H9 (cell line): Measurements from ENCODE around the gene COL5A2. TPM values are rescaled to one million over a fixed set of nuclear protein-coding genes. Genes with fewer than 3 reads are reported as not detected.

Source experiments
- DNase-seq: peaks from one replicate; pipeline ENCODE4 v3.0.0-alpha.2; 2017
- H2AFZ ChIP-seq: one replicate; pipeline ENCODE4 v1.6.1; 2013; ENCODE audit warnings: mild to moderate bottlenecking, low read length, control low read depth, moderate library complexity
- H2AK5ac ChIP-seq: 2 replicates; pipeline ENCODE4 v1.6.1; 2013; ENCODE audit warnings: low read length, control low read depth, mixed read lengths; ENCODE audit not compliant: insufficient read length
- H2BK120ac ChIP-seq: one replicate; pipeline ENCODE4 v1.6.1; 2013; ENCODE audit warnings: low read depth, mild to moderate bottlenecking, low read length, control low read depth, inconsistent platforms; ENCODE audit not compliant: poor library complexity, severe bottlenecking
- H2BK12ac ChIP-seq: 2 replicates; pipeline ENCODE4 v1.6.1; 2013; ENCODE audit warnings: low read length, control low read depth, mixed read lengths, low read depth; ENCODE audit not compliant: insufficient read length
- H2BK15ac ChIP-seq: 2 replicates; pipeline ENCODE4 v1.6.1; 2013; ENCODE audit warnings: low read depth, low read length, control low read depth
- H2BK20ac ChIP-seq: one replicate; pipeline ENCODE4 v1.6.1; 2013; ENCODE audit warnings: low read depth, mild to moderate bottlenecking, low read length, control low read depth, inconsistent platforms; ENCODE audit not compliant: poor library complexity, severe bottlenecking
- H2BK5ac ChIP-seq: 2 replicates; pipeline ENCODE4 v1.6.1; 2013; ENCODE audit warnings: low read length, control low read depth, mixed read lengths; ENCODE audit not compliant: insufficient read length
- H3K14ac ChIP-seq: 2 replicates; pipeline ENCODE4 v1.6.1; 2013; ENCODE audit warnings: low read length, control low read depth; ENCODE audit not compliant: insufficient read depth
- H3K18ac ChIP-seq: 2 replicates; pipeline ENCODE4 v1.6.1; 2013; ENCODE audit warnings: low read depth, mild to moderate bottlenecking, mixed read lengths, low read length, control low read depth; ENCODE audit not compliant: insufficient read length
- H3K23ac ChIP-seq: 2 replicates; pipeline ENCODE4 v1.6.1; 2013; ENCODE audit warnings: low read length, control low read depth, mixed read lengths, low read depth; ENCODE audit not compliant: insufficient read length
- H3K23me2 ChIP-seq: 2 replicates; pipeline ENCODE4 v1.6.1; 2013; ENCODE audit warnings: low read depth, mild to moderate bottlenecking, mixed read lengths, low read length, control low read depth; ENCODE audit not compliant: insufficient read length, poor library complexity, severe bottlenecking
- H3K27ac ChIP-seq: 2 replicates; pipeline ENCODE4 v1.5.1; 2013; ENCODE audit warnings: low read length, control low read depth, mixed read lengths, low read depth; ENCODE audit not compliant: insufficient read length
- H3K27me3 ChIP-seq: 2 replicates; pipeline ENCODE4 v1.6.1; 2013; ENCODE audit warnings: low read length, control low read depth, inconsistent platforms; ENCODE audit not compliant: insufficient read depth
- H3K4ac ChIP-seq: 2 replicates; pipeline ENCODE4 v1.6.1; 2013; ENCODE audit warnings: low read depth, mild to moderate bottlenecking, control low read depth, inconsistent platforms, low read length, moderate library complexity
- H3K4me1 ChIP-seq: 2 replicates; pipeline ENCODE4 v1.6.1; 2013; ENCODE audit warnings: low read length, control low read depth, inconsistent platforms; ENCODE audit not compliant: insufficient read depth
- H3K4me2 ChIP-seq: 2 replicates; pipeline ENCODE4 v1.6.1; 2013; ENCODE audit warnings: low read length, control low read depth, mixed read lengths; ENCODE audit not compliant: insufficient read length, insufficient read depth
- H3K56ac ChIP-seq: 2 replicates; pipeline ENCODE4 v1.6.1; 2013; ENCODE audit warnings: low read depth, mild to moderate bottlenecking, mixed read lengths, low read length, control low read depth; ENCODE audit not compliant: insufficient read length
- H3K79me1 ChIP-seq: 2 replicates; pipeline ENCODE4 v1.6.1; 2013; ENCODE audit warnings: low read depth, mild to moderate bottlenecking, moderate library complexity, low read length, control low read depth, inconsistent platforms; ENCODE audit not compliant: insufficient read depth, poor library complexity, severe bottlenecking
- H3K79me2 ChIP-seq: 2 replicates; pipeline ENCODE4 v1.6.1; 2013; ENCODE audit warnings: low read length, control low read depth, inconsistent platforms; ENCODE audit not compliant: insufficient read depth
- H3K9ac ChIP-seq: 2 replicates; pipeline ENCODE4 v1.6.1; 2013; ENCODE audit warnings: low read length, control low read depth, mixed read lengths; ENCODE audit not compliant: insufficient read length; ENCODE audit errors: extremely low read depth
- H3K9me3 ChIP-seq: one replicate; pipeline ENCODE4 v1.6.1; 2013; ENCODE audit warnings: low read depth, low read length, inconsistent platforms; ENCODE audit not compliant: control insufficient read depth
- H3T11ph ChIP-seq: one replicate; pipeline ENCODE4 v1.6.1; 2013; ENCODE audit warnings: mild to moderate bottlenecking, low read length, control low read depth, inconsistent platforms
- H4K20me1 ChIP-seq: one replicate; pipeline ENCODE4 v1.6.1; 2013; ENCODE audit not compliant: control insufficient read depth, insufficient read length, insufficient read depth
- H4K5ac ChIP-seq: 2 replicates; pipeline ENCODE4 v1.6.1; 2013; ENCODE audit warnings: low read depth, mild to moderate bottlenecking, mixed read lengths, low read length, control low read depth; ENCODE audit not compliant: insufficient read length
- H4K8ac ChIP-seq: replicated peaks from 2 replicates; pipeline ENCODE4 v1.6.1; 2013; ENCODE audit warnings: low read length, control low read depth, mixed read lengths, low read depth; ENCODE audit not compliant: insufficient read length
- H4K91ac ChIP-seq: 2 replicates; pipeline ENCODE4 v1.6.1; 2013; ENCODE audit warnings: low read depth, mild to moderate bottlenecking, moderate library complexity, mixed read lengths, low read length, control low read depth; ENCODE audit not compliant: insufficient read length
- H3K27ac Mint-ChIP-seq, 3 experiments: 2 replicates in 2 of 3; 3 replicates in 1 of 3; pipeline ENCODE4 v1.8.0; 2020 to 2021; ENCODE audit warnings: mixed read lengths in 3 of 3, mild to moderate bottlenecking in 1 of 3, moderate library complexity in 1 of 3
- H3K27me3 Mint-ChIP-seq: 2 replicates; pipeline ENCODE4 v1.8.0; 2021; ENCODE audit warnings: low read depth, mild to moderate bottlenecking, moderate library complexity, mixed read lengths
- H3K36me3 Mint-ChIP-seq, 3 experiments: 2 replicates in 2 of 3; 3 replicates in 1 of 3; pipeline ENCODE4 v1.8.0; 2020 to 2021; ENCODE audit warnings: low read depth in 3 of 3, mixed read lengths in 3 of 3; ENCODE audit not compliant: insufficient read depth in 1 of 3
- H3K4me1 Mint-ChIP-seq, 2 experiments: 2 replicates each; pipeline ENCODE4 v1.8.0; 2020; ENCODE audit warnings: mixed read lengths in 2 of 2
- H3K4me3 Mint-ChIP-seq, 2 experiments: 2 replicates in 1 of 2; 3 replicates in 1 of 2; pipeline ENCODE4 v1.8.0; 2020 to 2021; ENCODE audit warnings: mild to moderate bottlenecking in 2 of 2, mixed read lengths in 2 of 2, moderate library complexity in 1 of 2
- H3K9me3 Mint-ChIP-seq, 2 experiments: 2 replicates in 1 of 2; 3 replicates in 1 of 2; pipeline ENCODE4 v1.8.0; 2020; ENCODE audit warnings: mild to moderate bottlenecking in 2 of 2, mixed read lengths in 2 of 2, moderate library complexity in 1 of 2
- CTCF ChIP-seq: fragments of 200-600 bp; sonication (generic); conservative IDR thresholded peaks from 3 replicates; pipeline ENCODE4 v1.8.0; 2021; ENCODE audit warnings: antibody characterized with exemption, mild to moderate bottlenecking
- total RNA-seq: library from RNA; stranded (reverse); gene quantifications from 2 replicates; pipeline ENCODE4 v1.2.1, GENCODE V29; 2021

The COL5A2 gene
- total RNA-seq, 1 experiment from 2014 or later = 10.5 TPM

GRCh38 chr2:189118386-189118785 lies 61.2 kb downstream of the COL5A2 start:
- Mint-ChIP-seq H3K27me3 (no peaks in the 10 kb centered on the region), H3K36me3 (no peaks in the 10 kb centered on the region), H3K4me1 (peaks cover 7 to 17% of the 10 kb centered on the region in 2 experiments), H3K9me3 (no peaks in the 10 kb centered on the region), H3K27ac (no peak overlapping the region; a peak in 1 of 7 replicates), H3K4me3 (no peak overlapping the region)
- no peak overlapping the region for H3K4ac ChIP-seq
- H2AK5ac ChIP-seq = no peak overlapping the region
- no peak overlapping the region for H2BK15ac ChIP-seq
- H3K9me3 ChIP-seq = no peaks in the 10 kb centered on the region
- no peak overlapping the region for H3K14ac ChIP-seq
- H3K79me2 ChIP-seq = no peaks in the 10 kb centered on the region; the same call in 1 of the 2 replicates
- no peak overlapping the region for H3K4me2 ChIP-seq
- no peaks in the 10 kb centered on the region for H3K23me2 ChIP-seq
- peaks cover 6% of the 10 kb centered on the region; the same call in 1 of the 2 replicates for H3K4me1 ChIP-seq
- no peak overlapping the region for H2BK20ac ChIP-seq
- no peak overlapping the region for H2BK12ac ChIP-seq
- H3K27ac ChIP-seq = no peak overlapping the region
- no peak overlapping the region for H3K18ac ChIP-seq
- no peak overlapping the region for H3K23ac ChIP-seq
- H3T11ph ChIP-seq = no peak overlapping the region
- H2BK120ac ChIP-seq = no peak overlapping the region
- no peak overlapping the region for H3K9ac ChIP-seq
- H2AFZ ChIP-seq = no peak overlapping the region
- H2BK5ac ChIP-seq = no peak overlapping the region
- H4K91ac ChIP-seq = no peak overlapping the region
- H3K27me3 ChIP-seq = no peaks in the 10 kb centered on the region
- H3K56ac ChIP-seq = no peak overlapping the region
- no peak for TF ChIP-seq CTCF
- no peak overlapping the region for H4K8ac ChIP-seq
- DNase-seq = no peak
- H4K5ac ChIP-seq = no peak overlapping the region
- H4K20me1 ChIP-seq = no peaks in the 10 kb centered on the region
- H3K79me1 ChIP-seq = no peaks in the 10 kb centered on the region
